GM12801 (cell line): ENCODE results near the gene CFAP52.

Experiments used
- CTCF ChIP-seq: IDR thresholded peaks from one replicate; pipeline ENCODE4 v1.5.1; 2011; ENCODE audit warnings: control low read depth; ENCODE audit not compliant: insufficient read length; ENCODE audit errors: extremely low read depth

CFAP52 gene

GRCh38 chr17:9661027-9661426 lies 84.6 kb downstream of the CFAP52 start:
- no peak for TF ChIP-seq CTCF

DNA sequence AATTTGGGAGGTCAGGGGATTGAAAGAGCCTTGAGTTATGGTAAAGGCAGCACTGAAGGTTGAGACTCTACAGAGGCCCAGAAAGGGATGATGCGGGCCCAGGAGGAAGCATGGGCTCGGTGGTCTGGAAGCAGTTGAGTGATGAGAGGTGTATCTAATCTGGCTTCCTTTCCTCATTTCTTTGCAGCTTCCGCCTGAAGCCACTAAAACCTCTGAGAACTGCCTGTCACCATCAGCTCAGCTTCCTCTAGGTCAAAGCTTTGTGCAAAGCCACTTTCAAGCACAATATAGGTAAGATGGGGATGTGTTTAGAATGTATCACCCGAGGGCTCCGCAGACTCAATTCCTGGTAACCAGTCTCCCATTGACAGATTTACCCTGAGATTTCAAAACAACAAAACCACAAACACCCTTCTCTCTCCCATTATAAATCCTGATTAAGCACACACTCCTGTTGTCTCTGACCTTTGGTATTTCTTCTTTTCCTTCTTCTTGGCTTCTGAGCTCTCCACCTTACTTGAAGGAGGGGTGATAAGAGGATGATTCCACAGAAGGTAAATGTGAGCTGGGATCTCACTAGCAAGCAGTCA lies 90.1 kb downstream of the CFAP52 start:
- TF ChIP-seq CTCF: no peak

DNA sequence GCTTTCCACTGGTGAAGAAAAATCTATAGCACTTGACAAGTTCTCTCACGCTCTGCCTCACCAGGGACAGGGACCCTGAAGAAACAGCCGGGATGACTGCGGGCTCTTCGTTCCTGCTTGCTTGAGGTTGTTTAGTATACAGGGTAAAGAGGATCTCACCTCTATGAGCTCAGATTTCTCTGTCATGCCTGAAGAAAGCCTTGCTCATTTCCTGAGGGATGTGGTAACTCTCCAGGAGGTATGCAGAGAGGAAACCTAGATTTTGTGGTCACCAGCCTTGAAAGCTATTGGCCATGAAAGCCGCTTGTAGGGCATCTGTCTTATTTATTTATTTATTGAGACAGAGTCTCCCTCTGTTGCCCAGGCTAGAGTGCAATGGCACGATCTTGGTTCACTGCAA lies 92.1 kb downstream of the CFAP52 start:
- no peak for TF ChIP-seq CTCF

DNA sequence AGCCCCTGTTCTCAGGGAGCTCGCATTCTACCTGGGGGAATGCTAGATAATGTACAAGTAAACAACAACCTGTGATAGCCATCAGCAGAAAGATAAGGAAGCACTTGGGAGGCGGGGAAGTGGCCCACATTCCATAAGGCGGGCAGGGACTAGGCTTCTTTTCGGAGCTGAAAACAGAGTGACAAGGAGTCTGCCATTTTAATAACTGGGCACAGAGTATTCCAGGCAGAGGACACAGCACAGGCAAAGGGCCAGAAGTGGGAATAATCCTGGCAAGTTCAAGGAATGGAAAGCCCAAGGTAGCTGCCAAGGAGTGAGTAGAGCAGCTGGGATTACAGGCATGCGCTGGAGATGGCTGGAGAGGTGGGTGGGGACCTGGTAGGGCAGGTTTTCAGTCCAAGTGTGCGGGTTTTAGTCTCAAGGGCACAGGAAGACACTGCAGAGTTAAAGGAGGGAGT lies 93.1 kb downstream of the CFAP52 start:
- TF ChIP-seq CTCF: no peak

GRCh38 chr17:9670596-9670995 lies 94.2 kb downstream of the CFAP52 start:
- no peak for TF ChIP-seq CTCF

- no peak for TF ChIP-seq CTCF
Measured at GRCh38 chr17:9671559-9671958, 95.1 kb downstream of the CFAP52 start.

DNA sequence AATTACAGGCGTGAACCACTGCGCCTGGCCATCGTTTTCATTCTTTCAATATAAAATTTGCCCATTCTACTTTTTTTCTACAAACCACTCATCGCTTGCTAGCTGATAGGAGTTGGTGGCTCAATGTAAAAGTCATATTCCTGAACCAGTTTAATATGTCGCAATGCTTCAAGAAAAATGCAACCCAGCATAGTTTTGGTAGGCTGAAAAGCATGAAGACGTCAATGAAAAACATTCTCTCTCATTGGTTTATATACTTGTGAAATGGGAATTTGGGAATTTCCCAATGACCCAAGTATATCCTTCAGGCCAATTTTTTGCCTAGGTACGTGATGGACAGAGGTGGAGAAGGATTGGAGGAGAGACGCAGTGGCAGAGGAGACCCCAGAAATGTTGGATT lies 95.8 kb downstream of the CFAP52 start:
- no peak for TF ChIP-seq CTCF
